Left forelimb (tissue), 1 donor: Measurements from ENCODE around the gene TVP23A.
"Not testable (repeated sequence)": the region's sequence is repeated elsewhere in the genome, so short reads cannot be mapped to it uniquely, and the experiment has no call there.

Experiments
- DNase-seq: peaks from one replicate; pipeline ENCODE4 v3.0.0-alpha.2; 2018; ENCODE audit warnings: low spot score

Gene TVP23A

DNA sequence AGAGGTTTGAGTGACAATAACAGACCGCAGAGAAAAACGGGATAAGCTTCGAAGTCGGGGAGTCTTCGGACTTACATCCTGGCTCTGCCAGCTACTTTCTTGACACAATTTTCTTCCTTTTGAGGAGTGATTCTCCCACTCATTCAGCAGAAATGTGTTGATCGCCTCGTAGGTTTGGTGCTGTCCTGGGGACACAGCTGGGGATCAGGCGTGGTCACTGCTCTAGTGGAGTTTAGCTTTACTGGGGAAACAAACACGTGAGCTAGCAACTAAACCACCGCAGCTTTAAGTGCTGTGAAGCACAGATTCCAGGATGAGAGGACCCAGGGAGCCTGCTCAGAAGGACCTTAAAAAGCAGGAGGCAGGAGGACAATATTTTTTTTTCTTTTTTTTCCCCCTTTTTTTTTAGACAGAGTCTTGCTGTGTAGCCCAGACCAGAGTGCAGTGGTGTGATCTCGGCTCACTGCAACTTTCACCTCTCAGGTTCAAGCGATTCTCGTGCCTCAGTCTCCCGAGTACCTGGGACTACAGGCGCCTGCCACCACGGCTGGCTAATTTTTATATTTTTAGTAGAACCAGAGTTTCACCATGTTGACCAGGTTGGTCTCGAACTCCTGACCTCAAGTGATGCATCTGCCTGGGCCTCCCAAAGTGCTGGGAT, 74.1 kb downstream of the TVP23A start:
- DNase-seq = no peak

DNA sequence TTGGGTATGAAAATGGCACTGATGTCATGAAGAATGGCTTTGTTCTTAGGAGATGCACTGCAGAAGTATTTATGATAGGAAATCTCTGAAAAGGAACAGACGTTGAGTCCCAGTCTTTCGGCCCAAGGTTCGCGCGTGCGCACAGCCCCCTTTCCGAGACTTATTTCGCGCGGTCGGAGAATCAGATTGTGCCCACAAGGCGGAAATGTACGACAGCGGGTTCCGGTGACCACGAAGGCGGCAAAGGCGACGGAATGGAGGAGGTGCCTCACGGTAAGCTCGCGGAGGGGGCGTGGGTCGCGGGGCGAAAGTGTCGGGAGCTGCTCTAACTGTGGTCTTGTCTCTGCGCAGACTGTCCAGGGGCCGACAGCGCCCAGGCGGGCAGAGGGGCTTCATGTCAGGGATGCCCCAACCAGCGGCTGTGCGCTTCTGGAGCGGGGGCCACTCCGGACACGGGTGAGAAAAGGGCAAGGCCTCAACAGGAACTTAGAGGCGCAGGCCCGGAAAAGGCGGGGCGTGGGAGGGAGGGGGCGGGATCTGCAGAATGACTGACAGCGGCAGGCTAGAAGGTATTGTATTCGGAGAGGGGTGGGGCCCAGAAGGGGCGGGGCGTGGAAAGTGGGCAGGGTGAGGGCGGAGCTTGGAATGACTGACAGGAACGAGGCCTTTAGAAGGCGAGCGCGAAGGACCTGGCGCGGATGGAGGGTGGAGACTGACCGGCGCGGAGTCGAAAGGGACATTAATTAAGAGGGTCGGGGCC, 74.8 kb downstream of the TVP23A start, which contains the start of gene NUBP1:
TSS of gene NUBP1 (plus strand) at position 233 of the 760 bp plus-strand sequence. CDS start at position 255, 22 bp downstream.
- DNase-seq = peak; percentile 100

DNA sequence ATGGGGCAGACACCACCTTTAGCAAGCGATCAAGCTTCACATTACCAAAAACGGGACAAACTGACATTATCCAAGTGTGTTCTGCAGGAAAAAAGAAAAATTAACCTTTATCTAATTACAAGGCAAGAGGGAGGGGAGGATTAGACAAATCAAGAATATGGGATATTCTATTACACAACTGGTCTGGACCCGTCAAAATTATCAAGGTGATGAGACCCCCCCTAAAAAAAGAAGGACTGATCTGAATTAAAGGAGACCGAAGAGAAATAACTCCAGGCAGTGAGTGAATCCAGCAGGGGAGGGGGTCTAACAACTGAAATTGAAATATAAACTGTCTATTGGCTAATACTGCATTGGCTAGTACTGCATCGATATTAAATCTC, 75.4 kb downstream of the TVP23A start:
- no peak for DNase-seq

DNA sequence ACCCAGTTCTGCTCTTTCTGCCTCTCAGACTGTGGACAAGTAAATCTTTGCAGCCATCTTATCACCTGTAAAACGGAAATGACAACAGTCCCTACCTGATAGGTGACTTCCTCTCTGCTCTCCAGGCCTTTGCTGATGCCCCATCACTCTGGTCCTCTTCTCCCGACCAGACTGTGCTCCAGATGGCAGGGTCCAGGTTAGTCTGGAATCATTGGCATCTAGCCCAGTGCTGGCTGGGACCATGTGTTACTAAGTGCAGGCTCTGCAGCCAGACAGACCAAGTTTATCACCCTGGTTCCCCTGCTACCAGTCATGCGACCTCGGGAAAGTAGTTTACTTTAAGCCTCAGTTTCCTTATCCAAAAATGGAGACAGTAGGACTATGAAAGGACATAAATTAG, 76.8 kb downstream of the TVP23A start:
- no peak for DNase-seq

DNA sequence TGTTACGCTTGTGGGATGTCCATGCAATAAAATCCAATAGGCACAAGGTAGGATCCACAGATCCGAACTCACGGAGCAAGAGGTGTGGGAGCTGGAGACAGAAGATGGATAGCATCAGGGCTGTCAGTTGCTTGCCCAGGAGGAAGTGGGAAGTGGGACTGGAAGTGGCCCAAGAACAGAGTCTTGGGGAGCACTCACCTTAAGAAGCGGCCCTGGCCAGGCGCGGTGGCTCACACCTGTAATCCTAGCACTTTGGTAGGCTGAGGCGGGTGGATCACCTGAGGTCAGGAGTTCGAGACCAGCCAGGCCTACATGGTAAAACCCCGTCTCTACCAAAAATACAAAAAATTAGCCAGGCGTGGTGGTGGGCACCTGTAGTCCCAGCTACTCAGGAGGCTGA, 77.3 kb downstream of the TVP23A start:
- not testable (repeated sequence) for DNase-seq

DNA sequence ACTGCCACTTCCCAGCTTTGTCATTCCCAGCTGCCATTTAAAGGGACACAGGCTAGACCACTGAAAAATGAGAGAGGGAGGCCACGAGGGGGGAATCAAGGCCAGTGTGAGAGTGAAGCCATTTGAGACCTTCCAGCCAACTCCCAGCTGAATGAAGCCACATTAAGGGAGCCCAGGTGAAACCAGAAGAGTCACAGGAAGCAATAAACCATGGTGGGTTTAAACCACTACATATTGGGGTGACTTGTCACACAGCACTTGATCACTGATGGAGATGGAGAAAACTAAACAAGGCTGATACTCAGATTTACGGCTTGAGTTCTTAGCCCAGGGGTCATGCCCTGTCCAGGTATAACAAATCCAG, 77.8 kb downstream of the TVP23A start:
- no peak for DNase-seq

DNA sequence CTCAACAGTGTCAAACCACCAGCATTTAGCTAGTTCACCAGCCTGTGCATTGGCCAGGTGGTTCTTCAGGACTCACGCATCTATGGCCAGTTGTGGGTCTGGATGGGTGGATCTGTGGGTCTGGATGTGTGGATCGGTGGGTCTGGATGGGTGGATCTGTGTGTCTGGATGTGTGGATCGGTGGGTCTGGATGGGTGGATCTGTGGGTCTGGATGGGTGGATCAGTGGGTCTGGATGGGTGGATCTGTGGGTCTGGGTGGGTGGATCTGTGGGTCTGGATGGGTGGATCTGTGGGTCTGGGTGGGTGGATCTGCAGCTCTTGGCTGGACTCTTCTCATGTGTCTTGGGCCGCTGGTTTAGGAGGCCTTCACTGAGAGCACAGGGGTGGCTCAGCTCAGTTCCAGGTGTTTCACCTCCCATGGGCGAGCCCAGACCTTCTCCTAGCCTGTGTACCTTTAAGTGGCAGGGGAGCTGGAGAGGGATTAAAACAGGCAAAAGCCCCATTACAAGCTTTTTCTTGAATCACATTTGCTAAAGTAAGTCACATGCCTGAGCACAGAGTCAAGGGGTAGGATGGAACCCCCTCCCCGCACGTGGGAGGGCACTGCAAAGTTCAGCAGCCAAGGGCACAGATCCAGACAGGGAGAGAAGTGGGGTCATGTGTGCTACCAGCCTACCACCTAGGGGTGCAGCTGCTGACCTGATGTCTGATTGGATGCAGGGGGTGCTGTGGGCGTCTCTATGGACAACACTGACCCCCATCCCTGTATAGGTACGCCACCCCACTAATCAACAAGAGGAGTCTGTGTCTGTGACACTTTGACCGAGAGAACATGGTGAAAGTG, 78.4 kb downstream of the TVP23A start:
- no peak for DNase-seq

DNA sequence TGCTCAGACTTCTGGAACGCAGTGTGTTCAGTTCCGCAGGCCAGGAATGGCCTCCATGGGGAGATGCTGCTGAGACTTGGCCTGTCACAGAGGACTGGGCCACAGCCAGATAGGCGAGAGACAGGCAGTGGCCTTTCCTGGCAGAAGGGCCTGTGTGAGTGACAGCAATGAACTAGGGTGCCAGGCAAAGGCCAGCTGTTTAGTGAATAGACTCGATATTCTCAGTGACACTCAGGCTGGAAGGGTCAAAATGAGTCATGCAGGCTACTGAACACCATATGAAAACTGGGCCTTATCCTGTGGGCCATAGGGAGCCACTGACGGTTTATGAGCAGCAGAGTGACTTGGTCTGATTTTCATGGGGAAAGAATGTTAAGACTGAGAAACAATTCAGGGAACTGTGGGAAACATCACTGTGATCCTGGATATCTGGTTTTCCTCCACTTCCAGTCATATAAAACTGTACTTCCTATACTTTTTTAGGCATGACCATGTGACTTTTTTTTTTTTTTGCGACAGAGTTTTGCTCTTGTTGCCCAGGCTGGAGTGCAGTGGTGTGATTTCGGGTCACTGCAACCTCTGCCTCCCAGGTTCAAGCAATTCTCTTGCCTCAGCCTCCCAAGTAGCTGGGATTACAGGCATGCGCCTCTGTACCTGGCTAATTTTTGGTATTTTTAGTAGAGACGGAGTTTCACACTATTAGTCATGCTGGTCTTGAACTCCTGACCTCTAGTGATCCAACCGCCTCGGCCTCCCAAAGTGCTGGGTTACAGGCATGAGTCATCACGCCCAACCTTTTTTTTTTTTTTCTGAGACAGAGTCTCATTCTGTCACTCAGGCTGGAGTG, 80.1 kb downstream of the TVP23A start:
- DNase-seq = no peak

DNA sequence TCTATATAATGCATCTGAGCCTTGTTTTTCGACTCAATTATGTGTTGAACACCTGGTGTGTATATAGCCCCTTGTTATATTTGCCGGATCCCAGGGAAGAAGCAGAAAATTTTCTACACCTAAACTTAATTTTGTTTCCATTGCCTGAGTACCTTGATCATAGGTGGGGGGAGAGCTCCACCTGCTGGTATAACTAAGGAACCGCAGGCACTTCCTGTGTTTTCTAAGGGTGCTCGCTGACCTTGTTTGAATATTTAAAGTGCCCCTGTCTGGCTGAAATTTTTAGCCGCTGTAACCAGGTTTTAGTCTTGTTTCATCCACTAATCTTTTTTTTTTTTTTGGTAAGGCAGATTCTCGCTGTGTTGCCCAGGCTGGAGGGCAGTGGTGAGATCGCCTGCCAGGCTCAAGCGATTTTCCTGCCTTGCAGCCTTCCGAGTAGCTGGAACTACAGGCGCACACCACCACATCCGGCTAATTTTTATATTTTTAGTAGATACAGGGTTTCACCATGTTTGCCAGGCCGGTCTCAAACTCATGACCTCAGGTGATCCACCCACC, 81.4 kb downstream of the TVP23A start:
- DNase-seq = no peak

DNA sequence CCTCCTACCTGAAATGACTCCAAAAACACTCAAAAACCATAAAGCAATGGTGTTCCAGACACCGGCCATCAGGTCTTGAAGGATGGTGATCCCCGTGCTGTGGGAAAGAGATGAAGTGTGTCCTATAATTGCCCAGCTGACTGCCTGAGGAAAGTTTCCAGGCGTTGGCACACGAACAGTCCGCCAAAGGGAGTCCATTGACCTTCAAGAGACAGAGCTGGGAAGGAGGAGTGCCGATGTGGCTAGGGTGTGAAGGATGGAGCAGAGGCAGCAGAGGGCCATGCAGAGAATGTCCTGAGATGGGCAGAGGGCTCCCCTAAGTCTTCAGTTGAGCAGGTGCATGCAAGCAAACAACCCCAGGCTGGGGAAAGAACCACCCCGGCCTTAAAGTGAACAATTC, 86.8 kb downstream of the TVP23A start:
- no peak for DNase-seq

DNA sequence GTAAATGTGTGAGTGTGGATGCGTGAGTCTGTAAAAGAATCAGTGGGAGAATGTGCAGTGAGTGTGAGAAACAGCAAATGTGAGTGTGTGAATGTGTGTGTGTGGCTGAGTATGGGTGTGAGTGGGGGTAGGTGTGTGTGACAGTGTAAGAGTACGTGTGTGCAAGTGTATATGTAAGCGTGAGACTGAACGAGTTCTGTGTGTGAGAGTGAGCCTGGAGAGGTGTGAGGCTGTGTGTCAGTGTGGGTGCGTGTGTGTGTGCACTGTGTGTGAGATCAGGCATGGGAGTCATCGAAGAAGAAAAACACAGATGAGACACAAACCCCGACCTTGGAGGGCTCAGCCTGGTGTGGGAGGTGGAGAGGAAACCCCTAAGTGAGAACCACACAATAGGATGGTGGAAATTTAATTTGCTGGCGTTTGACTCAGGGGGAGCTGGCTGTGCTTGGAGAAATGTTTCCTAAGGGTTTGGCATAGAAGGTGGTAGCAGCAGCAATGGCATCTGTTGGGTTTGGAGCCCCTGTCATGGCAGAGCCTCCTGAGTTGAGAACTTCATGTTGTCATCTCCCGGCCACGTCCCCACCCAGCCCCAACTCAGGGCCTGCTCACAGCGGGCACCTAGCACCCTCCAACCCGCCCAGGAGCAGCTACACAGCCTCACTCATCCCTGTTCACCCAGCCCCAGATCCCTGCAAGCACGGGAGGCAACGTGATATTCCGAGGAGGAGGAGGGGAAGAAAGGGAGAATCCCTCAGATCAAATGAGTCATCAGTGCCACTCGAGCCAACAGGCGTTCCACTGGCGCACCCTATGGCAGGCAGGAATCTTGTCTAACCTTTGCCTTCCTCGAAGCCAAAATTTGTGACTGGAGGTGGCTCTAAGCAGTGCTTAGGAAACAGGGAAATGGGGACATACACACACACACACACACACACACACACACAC, 89.2 kb downstream of the TVP23A start:
- DNase-seq = no peak

DNA sequence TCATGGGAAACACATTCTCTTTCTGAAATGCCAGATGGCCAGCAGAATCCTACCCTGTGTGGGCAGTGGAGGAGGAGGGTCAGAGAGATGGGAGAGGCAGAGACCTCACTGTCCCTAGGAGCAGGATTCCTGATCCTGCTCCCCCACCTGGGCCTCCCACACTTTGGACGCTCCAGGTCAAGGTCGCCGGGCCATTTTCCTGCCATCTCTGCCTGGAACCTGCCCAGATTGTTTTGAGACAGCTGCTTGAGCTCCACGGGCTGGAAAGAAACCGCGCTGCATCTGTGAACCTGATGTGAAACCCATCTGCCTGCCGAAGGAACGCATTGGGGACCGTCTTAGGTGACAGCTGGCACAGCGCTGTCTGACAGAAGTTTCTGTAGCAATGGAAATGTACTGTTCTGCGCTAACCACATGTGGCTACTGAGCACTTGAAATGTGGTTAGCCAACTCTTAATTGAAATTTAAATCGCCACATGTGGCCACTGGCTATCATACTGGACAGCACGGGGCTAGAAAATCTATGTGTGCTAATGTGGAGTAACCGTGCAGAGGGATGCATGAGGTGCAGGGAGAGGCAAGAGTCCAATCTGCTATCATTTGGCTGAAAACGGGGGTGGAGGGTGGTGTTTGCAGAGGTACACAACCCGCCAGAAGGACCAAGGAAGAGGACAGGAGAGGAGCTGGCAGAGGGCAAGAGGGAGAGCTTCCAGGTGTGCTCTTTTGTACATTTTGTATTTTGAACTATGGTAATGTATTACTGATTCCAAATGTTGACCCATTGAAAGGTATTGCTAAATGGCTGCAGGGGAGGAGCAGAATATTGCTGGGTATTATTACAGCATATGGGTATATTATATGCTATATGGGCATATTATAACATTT, 90.3 kb downstream of the TVP23A start:
- DNase-seq = no peak
